ENCODE data around the gene XIRP1. TPM values are rescaled to one million over a fixed set of nuclear protein-coding genes. Genes with fewer than 3 reads are reported as not detected.

Gene XIRP1
- total RNA-seq, 1 experiment from 2014 or later, result not detected

DNA sequence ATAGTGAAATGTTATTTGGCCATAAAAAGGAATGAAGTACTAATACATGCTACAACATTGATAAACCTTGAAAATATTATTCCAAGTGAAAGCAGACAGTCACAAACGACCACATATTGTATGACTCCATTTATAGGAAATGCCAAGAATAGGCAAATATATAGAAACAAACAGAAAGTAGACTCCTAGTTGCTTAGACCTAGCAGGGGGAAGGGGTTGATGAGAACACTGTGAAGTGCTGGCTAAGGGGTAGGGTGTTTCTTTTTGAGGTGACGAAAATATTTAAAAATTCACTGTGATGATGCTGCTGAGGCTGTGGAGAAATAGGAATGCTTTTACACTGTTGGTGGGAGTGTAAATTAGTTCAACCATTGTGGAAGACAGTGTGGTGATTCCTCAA, 30.5 kb upstream of the XIRP1 start:
- Histone ChIP-seq H3K4me3 (ENCODE audit: low read depth in 2 of 2, low read length in 2 of 2) (no peak overlapping the region), H3K36me3 (ENCODE audit: control insufficient read depth, insufficient read depth, low read length) (no peaks in the 10 kb centered on the region), H3K27me3 (ENCODE audit: control insufficient read depth, insufficient read depth, low read length) (no peaks in the 10 kb centered on the region), H3K27ac (ENCODE audit: low read length) (no peak overlapping the region), H3K4me1 (ENCODE audit: control insufficient read depth, insufficient read depth, low read length) (no peaks in the 10 kb centered on the region), H3K9me3 (ENCODE audit: control insufficient read depth, insufficient read depth, low read depth, low read length) (no peaks in the 10 kb centered on the region)
- CTCF ChIA-PET, result no interaction called here
- TF ChIP-seq SIN3A (IDR thresholded peaks at IDR 0.05; ENCODE audit: borderline replicate concordance, insufficient read depth, low read depth, low read length), result no peak
- TF ChIP-seq, protein P1, sequence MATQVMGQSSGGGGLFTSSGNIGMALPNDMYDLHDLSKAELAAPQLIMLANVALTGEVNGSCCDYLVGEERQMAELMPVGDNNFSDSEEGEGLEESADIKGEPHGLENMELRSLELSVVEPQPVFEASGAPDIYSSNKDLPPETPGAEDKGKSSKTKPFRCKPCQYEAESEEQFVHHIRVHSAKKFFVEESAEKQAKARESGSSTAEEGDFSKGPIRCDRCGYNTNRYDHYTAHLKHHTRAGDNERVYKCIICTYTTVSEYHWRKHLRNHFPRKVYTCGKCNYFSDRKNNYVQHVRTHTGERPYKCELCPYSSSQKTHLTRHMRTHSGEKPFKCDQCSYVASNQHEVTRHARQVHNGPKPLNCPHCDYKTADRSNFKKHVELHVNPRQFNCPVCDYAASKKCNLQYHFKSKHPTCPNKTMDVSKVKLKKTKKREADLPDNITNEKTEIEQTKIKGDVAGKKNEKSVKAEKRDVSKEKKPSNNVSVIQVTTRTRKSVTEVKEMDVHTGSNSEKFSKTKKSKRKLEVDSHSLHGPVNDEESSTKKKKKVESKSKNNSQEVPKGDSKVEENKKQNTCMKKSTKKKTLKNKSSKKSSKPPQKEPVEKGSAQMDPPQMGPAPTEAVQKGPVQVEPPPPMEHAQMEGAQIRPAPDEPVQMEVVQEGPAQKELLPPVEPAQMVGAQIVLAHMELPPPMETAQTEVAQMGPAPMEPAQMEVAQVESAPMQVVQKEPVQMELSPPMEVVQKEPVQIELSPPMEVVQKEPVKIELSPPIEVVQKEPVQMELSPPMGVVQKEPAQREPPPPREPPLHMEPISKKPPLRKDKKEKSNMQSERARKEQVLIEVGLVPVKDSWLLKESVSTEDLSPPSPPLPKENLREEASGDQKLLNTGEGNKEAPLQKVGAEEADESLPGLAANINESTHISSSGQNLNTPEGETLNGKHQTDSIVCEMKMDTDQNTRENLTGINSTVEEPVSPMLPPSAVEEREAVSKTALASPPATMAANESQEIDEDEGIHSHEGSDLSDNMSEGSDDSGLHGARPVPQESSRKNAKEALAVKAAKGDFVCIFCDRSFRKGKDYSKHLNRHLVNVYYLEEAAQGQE (IDR thresholded peaks at IDR 0.05; ENCODE audit: insufficient read depth in 1 of 2, low read depth in 2 of 2, low read length in 1 of 2), result no peak
- TF ChIP-seq, protein P2, sequence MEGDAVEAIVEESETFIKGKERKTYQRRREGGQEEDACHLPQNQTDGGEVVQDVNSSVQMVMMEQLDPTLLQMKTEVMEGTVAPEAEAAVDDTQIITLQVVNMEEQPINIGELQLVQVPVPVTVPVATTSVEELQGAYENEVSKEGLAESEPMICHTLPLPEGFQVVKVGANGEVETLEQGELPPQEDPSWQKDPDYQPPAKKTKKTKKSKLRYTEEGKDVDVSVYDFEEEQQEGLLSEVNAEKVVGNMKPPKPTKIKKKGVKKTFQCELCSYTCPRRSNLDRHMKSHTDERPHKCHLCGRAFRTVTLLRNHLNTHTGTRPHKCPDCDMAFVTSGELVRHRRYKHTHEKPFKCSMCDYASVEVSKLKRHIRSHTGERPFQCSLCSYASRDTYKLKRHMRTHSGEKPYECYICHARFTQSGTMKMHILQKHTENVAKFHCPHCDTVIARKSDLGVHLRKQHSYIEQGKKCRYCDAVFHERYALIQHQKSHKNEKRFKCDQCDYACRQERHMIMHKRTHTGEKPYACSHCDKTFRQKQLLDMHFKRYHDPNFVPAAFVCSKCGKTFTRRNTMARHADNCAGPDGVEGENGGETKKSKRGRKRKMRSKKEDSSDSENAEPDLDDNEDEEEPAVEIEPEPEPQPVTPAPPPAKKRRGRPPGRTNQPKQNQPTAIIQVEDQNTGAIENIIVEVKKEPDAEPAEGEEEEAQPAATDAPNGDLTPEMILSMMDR (IDR thresholded peaks at IDR 0.05), result no peak
- no peak for TF ChIP-seq TCF7L2 (IDR thresholded peaks at IDR 0.05; ENCODE audit: low read depth, low read length)
- no peak for TF ChIP-seq POLR2AphosphoS5 (IDR thresholded peaks at IDR 0.05; ENCODE audit: low read depth, low read length)
- ATAC-seq (no peak), DNase-seq (ENCODE audit: low read depth, low spot score) (no peak)
- no TSS peak for BruUV-seq (replicated peaks)
- POLR2A ChIA-PET, result no interaction called here
- in situ Hi-C loops (cut with HindIII; ENCODE audit: low pct_unique_long_range_greater_than_20kb, low sequenced_read_pairs), result no loop called here
- intact Hi-C loops (cut with micrococcal nuclease; ENCODE audit: unreplicated experiment), result no loop called here

DNA sequence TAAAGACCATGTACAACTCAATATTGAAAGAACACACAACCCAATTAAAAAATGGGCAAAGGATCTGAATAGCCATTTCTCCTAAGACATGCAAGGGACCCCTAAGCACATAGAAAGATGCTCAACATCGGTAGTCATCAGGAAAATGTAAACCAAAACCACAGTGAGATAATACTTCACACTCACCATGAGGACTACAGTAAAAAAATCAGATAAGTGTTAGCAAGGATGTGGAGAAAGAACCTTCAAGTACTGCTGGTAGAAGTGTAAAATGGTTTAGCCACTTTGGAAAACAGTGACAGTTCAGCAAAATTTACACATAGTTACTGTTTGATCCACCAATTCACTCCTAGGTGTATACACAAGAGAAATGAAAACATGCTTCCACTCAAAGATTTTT, 30.1 kb upstream of the XIRP1 start:
- Histone ChIP-seq H3K27me3 (ENCODE audit: control insufficient read depth, insufficient read depth, low read length) (no peaks in the 10 kb centered on the region), H3K4me3 (ENCODE audit: low read depth in 2 of 2, low read length in 2 of 2) (no peak overlapping the region), H3K9me3 (ENCODE audit: control insufficient read depth, insufficient read depth, low read depth, low read length) (no peaks in the 10 kb centered on the region), H3K27ac (ENCODE audit: low read length) (no peak overlapping the region), H3K4me1 (ENCODE audit: control insufficient read depth, insufficient read depth, low read length) (no peaks in the 10 kb centered on the region), H3K36me3 (ENCODE audit: control insufficient read depth, insufficient read depth, low read length) (no peaks in the 10 kb centered on the region)
- CTCF ChIA-PET, result no interaction called here
- POLR2A ChIA-PET, result no interaction called here
- intact Hi-C loops (cut with micrococcal nuclease; ENCODE audit: unreplicated experiment) (no loop called here), in situ Hi-C loops (cut with HindIII; ENCODE audit: low pct_unique_long_range_greater_than_20kb, low sequenced_read_pairs) (no loop called here)
- ATAC-seq, result no peak
- no peak for DNase-seq (ENCODE audit: low read depth, low spot score)
- TF ChIP-seq POLR2AphosphoS5 (IDR thresholded peaks at IDR 0.05; ENCODE audit: low read depth, low read length), result no peak
- TF ChIP-seq, protein P2 (IDR thresholded peaks at IDR 0.05), result no peak
- TF ChIP-seq SIN3A (IDR thresholded peaks at IDR 0.05; ENCODE audit: borderline replicate concordance, insufficient read depth, low read depth, low read length), result no peak
- TF ChIP-seq, protein P1 (IDR thresholded peaks at IDR 0.05; ENCODE audit: insufficient read depth in 1 of 2, low read depth in 2 of 2, low read length in 1 of 2), result no peak
- no peak for TF ChIP-seq TCF7L2 (IDR thresholded peaks at IDR 0.05; ENCODE audit: low read depth, low read length)
- no TSS peak for BruUV-seq (replicated peaks)

Measured in Panc1 (cell line).